Activated T-cell treated with anti-CD3 and anti-CD28 coated beads, Interleukin-2, amount 50 U/mL, for 4 hours (primary cell): ENCODE measurements around the gene OSGEP. TPM values are rescaled to one million over a fixed set of nuclear protein-coding genes. Genes with fewer than 3 reads are reported as not detected.

Experiments
- ATAC-seq, 2 donors: fragments of 200-7000 bp; cut with Tn5 transposase; one replicate each; pipeline ENCODE4 v1.10.0; 2021
- DNase-seq: peaks from one replicate; pipeline ENCODE4 v3.0.0-alpha.2; 2020
- H3K27me3 Mint-ChIP-seq: one replicate; pipeline ENCODE4 v1.8.0; 2021; ENCODE audit warnings: low read depth, mixed read lengths
- H3K36me3 Mint-ChIP-seq: one replicate; pipeline ENCODE4 v1.8.0; 2022; ENCODE audit warnings: mixed read lengths; ENCODE audit not compliant: insufficient read depth
- H3K4me1 Mint-ChIP-seq: one replicate; pipeline ENCODE4 v1.8.0; 2021; ENCODE audit warnings: low read depth, mixed read lengths
- H3K4me3 Mint-ChIP-seq: one replicate; pipeline ENCODE4 v1.8.0; 2021; ENCODE audit warnings: mild to moderate bottlenecking, moderate library complexity, mixed read lengths
- H3K9me3 Mint-ChIP-seq: one replicate; pipeline ENCODE4 v1.8.0; 2021; ENCODE audit warnings: mixed read lengths
- total RNA-seq, 3 donors: library from RNA; stranded (reverse); gene quantifications; one replicate each; pipeline ENCODE4 v1.2.1, GENCODE V29; 2021

OSGEP gene
- total RNA-seq, 3 donors from 2014 or later = 73.4 to 86.5 (median 75.4) TPM

GRCh38 chr14:20429801-20430669 is 24.6 kb downstream of the OSGEP start:
- Mint-ChIP-seq H3K4me3 (no peak overlapping the region), H3K9me3 (no peaks in the 10 kb centered on the region), H3K36me3 (no peaks in the 10 kb centered on the region), H3K27me3 (no peaks in the 10 kb centered on the region), H3K4me1 (peaks cover 25% of the 10 kb centered on the region)
- peak; percentile 20 to 32 for ATAC-seq
- DNase-seq = no peak

GRCh38 chr14:20428802-20429201 is 25.8 kb downstream of the OSGEP start:
- no peaks in the 10 kb centered on the region for H3K9me3 Mint-ChIP-seq
- ATAC-seq (no peak), DNase-seq (no peak)
- no peaks in the 10 kb centered on the region for H3K27me3 Mint-ChIP-seq
- H3K4me3 Mint-ChIP-seq = no peak overlapping the region
- H3K36me3 Mint-ChIP-seq = no peaks in the 10 kb centered on the region
- peaks cover 25% of the 10 kb centered on the region for H3K4me1 Mint-ChIP-seq

GRCh38 chr14:20428010-20428365 is 26.6 kb downstream of the OSGEP start:
- ATAC-seq (no peak), DNase-seq (no peak)
- no peaks in the 10 kb centered on the region for H3K36me3 Mint-ChIP-seq
- H3K9me3 Mint-ChIP-seq = no peaks in the 10 kb centered on the region
- H3K27me3 Mint-ChIP-seq = no peaks in the 10 kb centered on the region
- H3K4me1 Mint-ChIP-seq = peaks cover 25% of the 10 kb centered on the region
- peak overlapping the region; percentile 13 for H3K4me3 Mint-ChIP-seq

GRCh38 chr14:20427231-20428009 is 27.2 kb downstream of the OSGEP start:
- H3K4me1 Mint-ChIP-seq = peaks cover 25% of the 10 kb centered on the region
- no peaks in the 10 kb centered on the region for H3K36me3 Mint-ChIP-seq
- ATAC-seq (peak; percentile 56 to 59), DNase-seq (no peak)
- H3K4me3 Mint-ChIP-seq = peak overlapping the region; percentile 13
- H3K27me3 Mint-ChIP-seq = no peaks in the 10 kb centered on the region
- no peaks in the 10 kb centered on the region for H3K9me3 Mint-ChIP-seq

GRCh38 chr14:20424851-20425250 is 29.8 kb downstream of the OSGEP start:
- H3K9me3 Mint-ChIP-seq = no peaks in the 10 kb centered on the region
- H3K4me3 Mint-ChIP-seq = no peak overlapping the region
- H3K27me3 Mint-ChIP-seq = no peaks in the 10 kb centered on the region

GRCh38 chr14:20422886-20423285 is 31.7 kb downstream of the OSGEP start:
- no peaks in the 10 kb centered on the region for H3K36me3 Mint-ChIP-seq
- H3K4me3 Mint-ChIP-seq = no peak overlapping the region
- H3K27me3 Mint-ChIP-seq = no peaks in the 10 kb centered on the region
- ATAC-seq = no peak
- no peak for DNase-seq
- no peaks in the 10 kb centered on the region for H3K9me3 Mint-ChIP-seq
- H3K4me1 Mint-ChIP-seq = peaks cover 8% of the 10 kb centered on the region

More at GRCh38 chr14:20424851-20425250, 29.8 kb downstream of the OSGEP start:
- ATAC-seq (no peak), DNase-seq (no peak)
- H3K36me3 Mint-ChIP-seq = no peaks in the 10 kb centered on the region
- H3K4me1 Mint-ChIP-seq = peaks cover 24% of the 10 kb centered on the region

GRCh38 chr14:20421267-20421666 is 33.3 kb downstream of the OSGEP start:
- Mint-ChIP-seq H3K36me3 (no peaks in the 10 kb centered on the region), H3K4me3 (no peak overlapping the region), H3K27me3 (no peaks in the 10 kb centered on the region), H3K4me1 (peaks cover 1% of the 10 kb centered on the region), H3K9me3 (no peaks in the 10 kb centered on the region)
- DNase-seq (no peak), ATAC-seq (no peak)

- no peaks in the 10 kb centered on the region for H3K36me3 Mint-ChIP-seq
- no peak overlapping the region for H3K4me3 Mint-ChIP-seq
- peaks cover 11% of the 10 kb centered on the region for H3K4me1 Mint-ChIP-seq
- H3K27me3 Mint-ChIP-seq = no peaks in the 10 kb centered on the region
- H3K9me3 Mint-ChIP-seq = no peaks in the 10 kb centered on the region
- ATAC-seq = no peak
- DNase-seq = no peak
Measured at GRCh38 chr14:20419419-20419818, 35.2 kb downstream of the OSGEP start.

GRCh38 chr14:20418501-20418909 is 36.1 kb downstream of the OSGEP start:
- DNase-seq = no peak
- Mint-ChIP-seq H3K9me3 (no peaks in the 10 kb centered on the region), H3K27me3 (no peaks in the 10 kb centered on the region), H3K4me1 (peaks cover 20% of the 10 kb centered on the region), H3K36me3 (no peaks in the 10 kb centered on the region), H3K4me3 (no peak overlapping the region)
- no peak for ATAC-seq

GRCh38 chr14:20417250-20418186 is 37.1 kb downstream of the OSGEP start:
- no peaks in the 10 kb centered on the region for H3K27me3 Mint-ChIP-seq
- no peaks in the 10 kb centered on the region for H3K9me3 Mint-ChIP-seq
- H3K4me3 Mint-ChIP-seq = no peak overlapping the region
- DNase-seq = no peak
- peaks cover 23% of the 10 kb centered on the region for H3K4me1 Mint-ChIP-seq
- no peak for ATAC-seq
- no peaks in the 10 kb centered on the region for H3K36me3 Mint-ChIP-seq

GRCh38 chr14:20416223-20416622 is 38.4 kb downstream of the OSGEP start:
- no peak overlapping the region for H3K4me3 Mint-ChIP-seq
- H3K9me3 Mint-ChIP-seq = no peaks in the 10 kb centered on the region
- H3K36me3 Mint-ChIP-seq = no peaks in the 10 kb centered on the region
- no peaks in the 10 kb centered on the region for H3K27me3 Mint-ChIP-seq
- H3K4me1 Mint-ChIP-seq = peaks cover 33% of the 10 kb centered on the region
- ATAC-seq (no peak), DNase-seq (no peak)

- H3K36me3 Mint-ChIP-seq = no peaks in the 10 kb centered on the region
- DNase-seq (peak; percentile 18), ATAC-seq (peak; percentile 26 to 27)
- no peaks in the 10 kb centered on the region for H3K9me3 Mint-ChIP-seq
- no peak overlapping the region for H3K4me3 Mint-ChIP-seq
- no peaks in the 10 kb centered on the region for H3K27me3 Mint-ChIP-seq
- peaks cover 37% of the 10 kb centered on the region for H3K4me1 Mint-ChIP-seq
Measured at GRCh38 chr14:20415782-20416206, 38.8 kb downstream of the OSGEP start.

- H3K27me3 Mint-ChIP-seq = no peaks in the 10 kb centered on the region
- DNase-seq (no peak), ATAC-seq (peak; percentile 45 to 53)
- H3K4me1 Mint-ChIP-seq = peaks cover 47% of the 10 kb centered on the region
- H3K9me3 Mint-ChIP-seq = no peaks in the 10 kb centered on the region
- H3K4me3 Mint-ChIP-seq = peak overlapping the region; percentile 94
- peaks cover 7% of the 10 kb centered on the region for H3K36me3 Mint-ChIP-seq
Measured at GRCh38 chr14:20413744-20414082, 40.9 kb downstream of the OSGEP start.
